Pons (tissue), 1 donor: ENCODE results near the gene LIN52.
"Not testable (repeated sequence)": the region's sequence is repeated elsewhere in the genome, so short reads cannot be mapped to it uniquely, and the experiment has no call there.

Experiments used
- DNase-seq: peaks from one replicate; pipeline ENCODE4 v3.0.0-alpha.2; 2016; ENCODE audit warnings: low spot score

Gene LIN52

GRCh38 chr14:74109369-74109768 lies 24.6 kb downstream of the LIN52 start:
- no peak for DNase-seq

GRCh38 chr14:74111395-74112216 lies 26.9 kb downstream of the LIN52 start:
- peak; percentile 71 for DNase-seq

GRCh38 chr14:74125487-74125886 lies 40.7 kb downstream of the LIN52 start:
- not testable (repeated sequence) for DNase-seq

- DNase-seq = no peak
These were observed 41.7 kb downstream of the LIN52 start for GRCh38 chr14:74126315-74127013.

GRCh38 chr14:74127634-74128033 lies 42.9 kb downstream of the LIN52 start:
- DNase-seq = no peak

GRCh38 chr14:74133833-74134481 lies 49.2 kb downstream of the LIN52 start:
- no peak for DNase-seq

- no peak for DNase-seq
These were observed 49.7 kb downstream of the LIN52 start for GRCh38 chr14:74134484-74134883.

GRCh38 chr14:74135426-74135825 lies 50.7 kb downstream of the LIN52 start:
- DNase-seq = no peak

- peak; percentile 22 for DNase-seq
These were observed 55.7 kb downstream of the LIN52 start for GRCh38 chr14:74140374-74140850.

GRCh38 chr14:74141703-74142102 lies 56.9 kb downstream of the LIN52 start:
- DNase-seq = no peak

- no peak for DNase-seq
These were observed 57.8 kb downstream of the LIN52 start for GRCh38 chr14:74142523-74142922.

- DNase-seq = no peak
These were observed 60.0 kb downstream of the LIN52 start for GRCh38 chr14:74144789-74145188.

- no peak for DNase-seq
These were observed 62.8 kb downstream of the LIN52 start for GRCh38 chr14:74147571-74147970.

- no peak for DNase-seq
These were observed 63.9 kb downstream of the LIN52 start for GRCh38 chr14:74148705-74149104.

- DNase-seq = no peak
These were observed 70.5 kb downstream of the LIN52 start for GRCh38 chr14:74155287-74155686.

GRCh38 chr14:74155749-74156148 lies 71.0 kb downstream of the LIN52 start:
- no peak for DNase-seq

GRCh38 chr14:74160763-74161162 lies 76.0 kb downstream of the LIN52 start:
- DNase-seq = no peak

GRCh38 chr14:74161526-74162158 lies 76.9 kb downstream of the LIN52 start:
- no peak for DNase-seq

GRCh38 chr14:74169906-74170305 lies 85.2 kb downstream of the LIN52 start:
- DNase-seq = no peak

GRCh38 chr14:74176400-74176793 lies 91.6 kb downstream of the LIN52 start:
- no peak for DNase-seq

GRCh38 chr14:74179856-74180255 lies 95.1 kb downstream of the LIN52 start:
- DNase-seq = no peak

- peak; percentile 7 for DNase-seq
These were observed 106.3 kb downstream of the LIN52 start for GRCh38 chr14:74190927-74191575.
